Endodermal cell (in vitro differentiated cells): Measurements from ENCODE around the gene TSPAN6. TPM values are rescaled to one million over a fixed set of nuclear protein-coding genes. Genes with fewer than 3 reads are reported as not detected.

Experiments
- DNase-seq: peaks from one replicate; pipeline ENCODE4 v3.0.0-alpha.2; 2017
- H3K27ac ChIP-seq: 2 replicates; pipeline ENCODE4 v1.5.1; 2013; ENCODE audit warnings: mild to moderate bottlenecking, low read depth, low read length, moderate library complexity
- H3K27me3 ChIP-seq: 2 replicates; pipeline ENCODE4 v1.6.1; 2013; ENCODE audit warnings: mild to moderate bottlenecking, low read length, moderate library complexity; ENCODE audit not compliant: insufficient read depth, control insufficient read depth, poor library complexity, severe bottlenecking
- H3K36me3 ChIP-seq: 2 replicates; pipeline ENCODE4 v1.7.0; 2013; ENCODE audit warnings: mild to moderate bottlenecking, low read length, moderate library complexity; ENCODE audit not compliant: control insufficient read depth, insufficient read depth
- H3K4me1 ChIP-seq: one replicate; pipeline ENCODE4 v1.7.0; 2013; ENCODE audit warnings: low read length; ENCODE audit not compliant: control insufficient read depth, insufficient read depth
- H3K4me3 ChIP-seq: 2 replicates; pipeline ENCODE4 v1.5.1; 2013; ENCODE audit warnings: mild to moderate bottlenecking, low read length, moderate library complexity
- H3K9ac ChIP-seq: 2 replicates; pipeline ENCODE4 v1.6.1; 2013; ENCODE audit warnings: mild to moderate bottlenecking, low read length, moderate library complexity; ENCODE audit not compliant: poor library complexity, severe bottlenecking; ENCODE audit errors: extremely low read depth
- H3K9me3 ChIP-seq: 2 replicates; pipeline ENCODE4 v1.6.1; 2013; ENCODE audit warnings: mild to moderate bottlenecking, low read length, moderate library complexity; ENCODE audit not compliant: control insufficient read depth
- H3K27ac Mint-ChIP-seq: 2 replicates; pipeline ENCODE4 v1.8.0; 2020; ENCODE audit warnings: mixed read lengths
- H3K27me3 Mint-ChIP-seq: 2 replicates; pipeline ENCODE4 v1.8.0; 2021; ENCODE audit warnings: mild to moderate bottlenecking, mixed read lengths; ENCODE audit not compliant: insufficient read depth
- H3K36me3 Mint-ChIP-seq: 2 replicates; pipeline ENCODE4 v1.8.0; 2020; ENCODE audit warnings: low read depth, mixed read lengths
- H3K4me1 Mint-ChIP-seq: 2 replicates; pipeline ENCODE4 v1.8.0; 2020; ENCODE audit warnings: mixed read lengths
- H3K4me3 Mint-ChIP-seq: 2 replicates; pipeline ENCODE4 v1.8.0; 2020; ENCODE audit warnings: mild to moderate bottlenecking, moderate library complexity, mixed read lengths
- H3K9me3 Mint-ChIP-seq: 2 replicates; pipeline ENCODE4 v1.8.0; 2020; ENCODE audit warnings: mild to moderate bottlenecking, mixed read lengths
- CTCF ChIP-seq: fragments of 200-600 bp; sonication (generic); conservative IDR thresholded peaks from 2 replicates; pipeline ENCODE4 v1.5.0; 2021; ENCODE audit warnings: antibody characterized with exemption, mild to moderate bottlenecking
- WGBS, 2 experiments: methylation state at CpG; one replicate each; pipeline versions ENCODE4 v1.1.5 to v1.1.7; 2013; ENCODE audit warnings: missing lambda C conversion rate in 2 of 2, mixed read lengths in 1 of 2; ENCODE audit not compliant: insufficient coverage in 1 of 2, insufficient read length in 1 of 2; 5-methylcytosine and 5-hydroxymethylcytosine counted together
- total RNA-seq, 2 donors: library from RNA; stranded (reverse); fragmentation: NEBNext Ultra II Directional in 1 of 2; extraction: Animal tissue kit (Norgen Biotek cat#: 25700) in 1 of 2; gene quantifications; 2 replicates in 1 of 2; 3 replicates in 1 of 2; pipeline ENCODE4 v1.2.1, GENCODE V29; 2021

The TSPAN6 gene
- total RNA-seq, 2 donors from 2014 or later, result 60.4 to 77.7 TPM

- Histone ChIP-seq H3K36me3 (no peaks in the 10 kb centered on the region), H3K9me3 (no peaks in the 10 kb centered on the region), H3K4me1 (no peaks in the 10 kb centered on the region), H3K4me3 (no peak overlapping the region), H3K27me3 (no peaks in the 10 kb centered on the region), H3K9ac (no peak overlapping the region), H3K27ac (no peak overlapping the region)
- DNase-seq, result no peak
- Mint-ChIP-seq H3K27ac (no peak overlapping the region), H3K4me1 (peaks cover 8% of the 10 kb centered on the region), H3K4me3 (no peak overlapping the region), H3K36me3 (no peaks in the 10 kb centered on the region), H3K27me3 (no peaks in the 10 kb centered on the region), H3K9me3 (peaks cover 9% of the 10 kb centered on the region)
- 87% methylated on average over 8 of the region's 8 CpGs; no CpG with 5 or more reads in 1 of the 2 experiments for WGBS, 2 experiments
- TF ChIP-seq CTCF, result no peak
These were observed 46.3 kb upstream of the TSPAN6 start for GRCh38 chrX:100682939-100683338.

DNA sequence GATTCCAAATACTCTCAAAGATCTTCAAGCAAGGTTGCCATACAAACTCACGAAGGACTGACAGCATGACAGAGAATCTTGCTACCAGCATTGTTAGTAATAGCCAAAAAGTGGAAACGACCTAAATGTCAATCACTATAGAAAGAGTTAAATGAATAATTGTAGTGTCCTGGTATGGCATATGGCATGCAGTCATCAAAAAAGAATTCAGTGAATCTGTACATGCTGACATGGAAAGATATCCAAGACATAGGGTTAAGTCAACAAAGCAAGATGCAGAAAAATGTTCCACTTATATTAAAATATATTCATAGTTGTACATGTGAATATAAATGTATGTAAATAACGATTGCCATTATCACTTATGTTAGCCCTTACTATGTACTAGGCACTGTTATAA is 45.0 kb upstream of the TSPAN6 start:
- Mint-ChIP-seq H3K4me3 (no peak overlapping the region), H3K27ac (no peak overlapping the region), H3K36me3 (no peaks in the 10 kb centered on the region), H3K27me3 (no peaks in the 10 kb centered on the region), H3K9me3 (peaks cover 8% of the 10 kb centered on the region), H3K4me1 (peaks cover 2% of the 10 kb centered on the region)
- Histone ChIP-seq H3K4me1 (no peaks in the 10 kb centered on the region), H3K4me3 (no peak overlapping the region), H3K27ac (no peak overlapping the region), H3K9me3 (no peaks in the 10 kb centered on the region), H3K36me3 (no peaks in the 10 kb centered on the region), H3K9ac (no peak overlapping the region), H3K27me3 (no peaks in the 10 kb centered on the region)
- no peak for DNase-seq
- WGBS, 2 experiments, result 100% methylated on average over 1 to 2 of the region's 3 CpGs
- no peak for TF ChIP-seq CTCF

DNA sequence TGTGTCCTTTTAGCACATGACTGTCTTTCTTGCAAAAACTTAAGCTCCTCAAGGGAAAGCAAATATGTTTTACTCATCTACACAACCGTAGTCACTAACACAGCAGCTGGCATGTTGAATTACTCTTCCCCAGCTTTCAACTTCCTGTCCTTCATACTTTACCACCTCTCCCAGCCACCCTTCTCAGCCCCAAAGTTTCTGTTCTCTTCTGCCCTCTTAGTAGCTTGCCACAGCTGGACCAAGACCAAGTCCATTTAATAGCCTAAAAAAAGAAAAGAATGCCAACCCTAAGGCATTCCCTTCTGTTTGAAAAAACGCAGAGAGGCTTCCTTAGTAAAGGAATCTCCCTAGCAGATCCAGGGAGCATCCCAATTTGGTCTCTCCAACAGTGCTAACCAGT is 44.1 kb upstream of the TSPAN6 start:
- no peak overlapping the region for H3K4me3 Mint-ChIP-seq
- H3K27me3 Mint-ChIP-seq, result no peaks in the 10 kb centered on the region
- no peak for DNase-seq
- no peaks in the 10 kb centered on the region for H3K4me1 Mint-ChIP-seq
- no peaks in the 10 kb centered on the region for H3K36me3 ChIP-seq
- H3K27me3 ChIP-seq, result no peaks in the 10 kb centered on the region
- H3K4me1 ChIP-seq, result no peaks in the 10 kb centered on the region
- 77% methylated on average over 2 of the region's 2 CpGs; no CpG with 5 or more reads in 1 of the 2 experiments for WGBS, 2 experiments
- no peak overlapping the region for H3K27ac ChIP-seq
- TF ChIP-seq CTCF, result no peak
- H3K9ac ChIP-seq, result no peak overlapping the region
- H3K36me3 Mint-ChIP-seq, result no peaks in the 10 kb centered on the region
- H3K9me3 Mint-ChIP-seq, result peaks cover 8% of the 10 kb centered on the region
- no peak overlapping the region for H3K27ac Mint-ChIP-seq
- H3K9me3 ChIP-seq, result no peaks in the 10 kb centered on the region
- no peak overlapping the region for H3K4me3 ChIP-seq
